Measurements from ENCODE around the gene KLK7.

KLK7 gene

DNA sequence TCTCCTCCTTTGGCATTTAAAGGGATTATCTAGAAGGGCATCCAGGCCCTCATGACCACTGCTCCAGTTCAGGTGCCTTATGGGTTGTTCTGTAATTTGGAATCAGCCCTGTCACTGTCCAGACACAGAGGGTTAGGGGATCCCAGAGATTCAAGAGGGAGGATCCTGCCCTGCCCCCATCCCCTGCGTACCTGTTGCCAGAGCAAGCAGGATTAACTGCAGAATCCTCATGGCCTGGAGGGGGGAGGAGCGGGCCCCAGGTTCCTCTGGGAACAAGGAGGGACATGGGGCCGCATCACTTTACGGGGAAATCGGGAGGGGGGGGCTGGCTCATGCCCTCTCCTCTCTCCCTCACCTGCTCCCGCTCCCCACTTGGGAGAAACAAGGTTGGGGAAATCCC, 41.7 kb upstream of the KLK7 start:
- no peak overlapping the region for H3K9ac ChIP-seq (ENCODE audit: low read depth, low read length, poor library complexity, severe bottlenecking)
- no peak overlapping the region for H3K4me3 ChIP-seq (ENCODE audit: low read length, poor library complexity, severe bottlenecking)
- no peaks in the 10 kb centered on the region for H3F3A ChIP-seq (ENCODE audit: low read depth)
- no peaks in the 10 kb centered on the region for H3K36me3 ChIP-seq (ENCODE audit: insufficient read depth, low read length)
- no peaks in the 10 kb centered on the region for H3K27me3 ChIP-seq (ENCODE audit: insufficient read depth, low read length, poor library complexity, severe bottlenecking)
- H3K79me2 ChIP-seq (ENCODE audit: insufficient read depth, low read length) = no peaks in the 10 kb centered on the region
- no peak overlapping the region for H3K4me2 ChIP-seq (ENCODE audit: low read depth, low read length, poor library complexity, severe bottlenecking)
- no peaks in the 10 kb centered on the region for H3K4me1 ChIP-seq (ENCODE audit: insufficient read depth, low read length, poor library complexity, severe bottlenecking)
- no peak for TF ChIP-seq EZH2phosphoT487 (IDR thresholded peaks at IDR 0.05; ENCODE audit: borderline replicate concordance)
- TF ChIP-seq, protein P1, sequence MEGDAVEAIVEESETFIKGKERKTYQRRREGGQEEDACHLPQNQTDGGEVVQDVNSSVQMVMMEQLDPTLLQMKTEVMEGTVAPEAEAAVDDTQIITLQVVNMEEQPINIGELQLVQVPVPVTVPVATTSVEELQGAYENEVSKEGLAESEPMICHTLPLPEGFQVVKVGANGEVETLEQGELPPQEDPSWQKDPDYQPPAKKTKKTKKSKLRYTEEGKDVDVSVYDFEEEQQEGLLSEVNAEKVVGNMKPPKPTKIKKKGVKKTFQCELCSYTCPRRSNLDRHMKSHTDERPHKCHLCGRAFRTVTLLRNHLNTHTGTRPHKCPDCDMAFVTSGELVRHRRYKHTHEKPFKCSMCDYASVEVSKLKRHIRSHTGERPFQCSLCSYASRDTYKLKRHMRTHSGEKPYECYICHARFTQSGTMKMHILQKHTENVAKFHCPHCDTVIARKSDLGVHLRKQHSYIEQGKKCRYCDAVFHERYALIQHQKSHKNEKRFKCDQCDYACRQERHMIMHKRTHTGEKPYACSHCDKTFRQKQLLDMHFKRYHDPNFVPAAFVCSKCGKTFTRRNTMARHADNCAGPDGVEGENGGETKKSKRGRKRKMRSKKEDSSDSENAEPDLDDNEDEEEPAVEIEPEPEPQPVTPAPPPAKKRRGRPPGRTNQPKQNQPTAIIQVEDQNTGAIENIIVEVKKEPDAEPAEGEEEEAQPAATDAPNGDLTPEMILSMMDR (conservative IDR thresholded peaks at IDR 0.05; ENCODE audit: low read length) = no peak
- H4K20me1 ChIP-seq (ENCODE audit: insufficient read depth, low read length, poor library complexity, severe bottlenecking) = no peaks in the 10 kb centered on the region
- no peaks in the 10 kb centered on the region for H3K9me2 ChIP-seq (replicated peaks; ENCODE audit: low read depth, low read length)
- no peaks in the 10 kb centered on the region for H3K9me3 ChIP-seq (ENCODE audit: insufficient read depth, low read depth, low read length)
- H2AFZ ChIP-seq (ENCODE audit: low read length) = no peak overlapping the region

DNA sequence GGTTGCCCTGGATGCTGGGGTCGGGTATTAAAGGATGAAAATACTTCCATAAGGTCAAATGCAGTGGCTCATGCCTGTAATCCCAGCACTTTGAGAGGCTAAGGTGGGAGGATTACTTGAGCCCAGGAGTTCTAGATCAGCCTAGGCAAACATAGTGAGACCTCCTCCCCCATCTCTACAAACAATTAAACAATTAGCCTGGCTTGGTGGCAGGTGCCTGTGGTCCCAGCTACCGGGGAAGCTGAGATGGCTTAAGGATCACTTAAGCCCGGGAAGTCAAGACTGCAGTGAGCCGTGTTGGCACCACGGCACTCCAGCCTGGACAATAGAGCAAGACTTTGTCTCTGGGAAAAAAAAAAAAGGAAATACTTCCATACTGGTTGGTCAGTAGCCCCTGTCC, 41.2 kb upstream of the KLK7 start:
- H4K20me1 ChIP-seq (ENCODE audit: insufficient read depth, low read length, poor library complexity, severe bottlenecking) = no peaks in the 10 kb centered on the region
- H3K9me3 ChIP-seq (ENCODE audit: insufficient read depth, low read depth, low read length) = no peaks in the 10 kb centered on the region
- H3K4me2 ChIP-seq (ENCODE audit: low read depth, low read length, poor library complexity, severe bottlenecking) = no peak overlapping the region
- H3K4me3 ChIP-seq (ENCODE audit: low read length, poor library complexity, severe bottlenecking) = no peak overlapping the region
- H3F3A ChIP-seq (ENCODE audit: low read depth) = no peaks in the 10 kb centered on the region
- no peaks in the 10 kb centered on the region for H3K36me3 ChIP-seq (ENCODE audit: insufficient read depth, low read length)
- no peaks in the 10 kb centered on the region for H3K79me2 ChIP-seq (ENCODE audit: insufficient read depth, low read length)
- H3K9me2 ChIP-seq (replicated peaks; ENCODE audit: low read depth, low read length) = no peaks in the 10 kb centered on the region
- H3K27me3 ChIP-seq (ENCODE audit: insufficient read depth, low read length, poor library complexity, severe bottlenecking) = no peaks in the 10 kb centered on the region
- TF ChIP-seq, protein P1 (conservative IDR thresholded peaks at IDR 0.05; ENCODE audit: low read length) = no peak
- no peak for TF ChIP-seq EZH2phosphoT487 (IDR thresholded peaks at IDR 0.05; ENCODE audit: borderline replicate concordance)
- H3K9ac ChIP-seq (ENCODE audit: low read depth, low read length, poor library complexity, severe bottlenecking) = no peak overlapping the region
- H3K4me1 ChIP-seq (ENCODE audit: insufficient read depth, low read length, poor library complexity, severe bottlenecking) = no peaks in the 10 kb centered on the region
- no peak overlapping the region for H2AFZ ChIP-seq (ENCODE audit: low read length)

DNA sequence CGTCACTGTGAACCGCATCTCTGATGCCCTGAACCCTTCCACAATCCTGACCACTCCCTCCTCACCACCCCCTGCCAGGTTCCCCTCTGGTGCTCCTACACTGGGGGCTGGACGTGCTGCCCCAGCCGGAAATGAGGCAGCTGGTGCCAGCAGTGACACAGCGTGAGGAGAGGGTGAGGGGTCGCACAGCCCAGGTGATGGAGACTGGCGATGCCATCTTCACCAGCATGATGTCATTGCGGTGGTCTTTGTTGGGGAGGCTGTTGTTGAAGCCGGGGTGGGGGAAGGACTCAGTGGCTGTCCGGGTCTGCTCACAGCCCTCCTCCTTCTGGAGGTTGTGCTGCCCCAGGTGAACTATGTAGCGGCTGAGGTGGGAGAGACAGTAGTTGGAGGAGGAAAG, 40.2 kb upstream of the KLK7 start:
- Histone ChIP-seq H3F3A (ENCODE audit: low read depth) (no peaks in the 10 kb centered on the region), H4K20me1 (ENCODE audit: insufficient read depth, low read length, poor library complexity, severe bottlenecking) (no peaks in the 10 kb centered on the region), H3K36me3 (ENCODE audit: insufficient read depth, low read length) (no peaks in the 10 kb centered on the region), H3K4me3 (ENCODE audit: low read length, poor library complexity, severe bottlenecking) (no peak overlapping the region), H3K79me2 (ENCODE audit: insufficient read depth, low read length) (no peaks in the 10 kb centered on the region), H3K9ac (ENCODE audit: low read depth, low read length, poor library complexity, severe bottlenecking) (no peak overlapping the region), H3K9me2 (replicated peaks; ENCODE audit: low read depth, low read length) (no peaks in the 10 kb centered on the region), H3K9me3 (ENCODE audit: insufficient read depth, low read depth, low read length) (no peaks in the 10 kb centered on the region), H2AFZ (ENCODE audit: low read length) (no peak overlapping the region), H3K27me3 (ENCODE audit: insufficient read depth, low read length, poor library complexity, severe bottlenecking) (no peaks in the 10 kb centered on the region), H3K4me1 (ENCODE audit: insufficient read depth, low read length, poor library complexity, severe bottlenecking) (no peaks in the 10 kb centered on the region), H3K4me2 (ENCODE audit: low read depth, low read length, poor library complexity, severe bottlenecking) (no peak overlapping the region)
- no peak for TF ChIP-seq EZH2phosphoT487 (IDR thresholded peaks at IDR 0.05; ENCODE audit: borderline replicate concordance)
- TF ChIP-seq, protein P1 (conservative IDR thresholded peaks at IDR 0.05; ENCODE audit: low read length) = no peak

All from Loucy (cell line).